ENCODE measurements around the gene MAN2B2. TPM values are rescaled to one million over a fixed set of nuclear protein-coding genes. Genes with fewer than 3 reads are reported as not detected.

MAN2B2 gene
- total RNA-seq, 1 experiment from 2014 or later, result 5.9 TPM

- DNase-seq, result no peak
- H3K27me3 Mint-ChIP-seq (ENCODE audit: low read depth), result peaks cover 41% of the 10 kb centered on the region
These were observed 35.8 kb upstream of the MAN2B2 start for GRCh38 chr4:6539009-6539764.

More at GRCh38 chr4:6539009-6539764, 35.8 kb upstream of the MAN2B2 start:
- Histone ChIP-seq H3K27me3 (ENCODE audit: insufficient read depth, low read length) (no peaks in the 10 kb centered on the region), H3K14ac (ENCODE audit: insufficient read depth, low read length) (no peak overlapping the region; the same call in 1 of the 2 replicates), H2BK15ac (ENCODE audit: low read depth, low read length) (no peak overlapping the region), H4K5ac (ENCODE audit: insufficient read length, low read depth, low read length) (no peak overlapping the region), H3K4me2 (ENCODE audit: insufficient read depth, insufficient read length, low read length) (no peak overlapping the region), H3K27ac (ENCODE audit: insufficient read length, low read depth, low read length) (no peak overlapping the region), H3K4ac (ENCODE audit: low read depth, low read length) (no peak overlapping the region), H2BK120ac (ENCODE audit: low read depth, low read length, poor library complexity, severe bottlenecking) (no peak overlapping the region), H3K9ac (ENCODE audit: extremely low read depth, insufficient read length, low read length) (no peak overlapping the region), H2AK5ac (ENCODE audit: insufficient read length, low read length) (no peak overlapping the region), H4K20me1 (ENCODE audit: control insufficient read depth, insufficient read depth, insufficient read length) (no peaks in the 10 kb centered on the region), H4K91ac (ENCODE audit: insufficient read length, low read depth, low read length) (no peak overlapping the region), H3K79me2 (ENCODE audit: insufficient read depth, low read length) (no peaks in the 10 kb centered on the region), H3K23me2 (ENCODE audit: insufficient read length, low read depth, low read length, poor library complexity, severe bottlenecking) (no peaks in the 10 kb centered on the region), H3K79me1 (ENCODE audit: insufficient read depth, low read depth, low read length, poor library complexity, severe bottlenecking) (no peaks in the 10 kb centered on the region), H3K56ac (ENCODE audit: insufficient read length, low read depth, low read length) (no peak overlapping the region), H3K18ac (ENCODE audit: insufficient read length, low read depth, low read length) (no peak overlapping the region), H3K9me3 (ENCODE audit: control insufficient read depth, low read depth, low read length) (no peaks in the 10 kb centered on the region), H4K8ac (replicated peaks; ENCODE audit: insufficient read length, low read depth, low read length) (no peak overlapping the region), H3K23ac (ENCODE audit: insufficient read length, low read depth, low read length) (no peak overlapping the region), H2BK20ac (ENCODE audit: low read depth, low read length, poor library complexity, severe bottlenecking) (no peak overlapping the region), H2BK12ac (ENCODE audit: insufficient read length, low read depth, low read length) (no peak overlapping the region), H2BK5ac (ENCODE audit: insufficient read length, low read length) (no peak overlapping the region), H2AFZ (ENCODE audit: low read length) (no peak overlapping the region), H3K4me1 (ENCODE audit: insufficient read depth, low read length) (no peaks in the 10 kb centered on the region), H3T11ph (ENCODE audit: low read length) (no peak overlapping the region)
- H3K4me1 Mint-ChIP-seq, result no peaks in the 10 kb centered on the region
- H3K9me3 Mint-ChIP-seq, result peaks cover 0 to 4% of the 10 kb centered on the region in 2 experiments; a peak in 2 of 5 replicates
- no peak overlapping the region for H3K27ac Mint-ChIP-seq
- no peaks in the 10 kb centered on the region; a peak in 2 of 7 replicates for H3K36me3 Mint-ChIP-seq (ENCODE audit: insufficient read depth in 1 of 3, low read depth in 3 of 3)
- TF ChIP-seq CTCF (conservative IDR thresholded peaks at IDR 0.05), result no peak
- no CpG with 5 or more reads among the region's 13 CpGs for WGBS (ENCODE audit: extremely low coverage, insufficient read length, low lambda C conversion rate)
- no peak overlapping the region for H3K4me3 Mint-ChIP-seq

Data from H9 (cell line).